DOHH2 (cell line): Measurements from ENCODE around the gene GPD1L.

ENCODE experiments used
- H3F3A ChIP-seq: fragments of 200-600 bp; sonication (generic), shearing (Covaris generic); 2 replicates; pipeline ENCODE4 v1.6.0; 2016; ENCODE audit warnings: antibody characterized with exemption, mild to moderate bottlenecking; ENCODE audit not compliant: control insufficient read depth, insufficient read depth
- H3K27ac ChIP-seq: fragments of 200-600 bp; sonication (generic); 2 replicates; pipeline ENCODE4 v1.5.1; 2014; ENCODE audit warnings: low read depth, mild to moderate bottlenecking, low read length, moderate library complexity
- H3K27me3 ChIP-seq: fragments of 200-600 bp; sonication (generic); 2 replicates; pipeline ENCODE4 v1.6.1; 2014; ENCODE audit warnings: mild to moderate bottlenecking, low read length, mixed read lengths; ENCODE audit not compliant: control insufficient read depth
- H3K36me3 ChIP-seq: fragments of 200-600 bp; sonication (generic); 2 replicates; pipeline ENCODE4 v1.6.1; 2014; ENCODE audit warnings: mild to moderate bottlenecking, low read length, moderate library complexity, mixed read lengths; ENCODE audit not compliant: control insufficient read depth
- H3K4me1 ChIP-seq: fragments of 200-600 bp; sonication (generic); 2 replicates; pipeline ENCODE4 v1.6.1; 2014; ENCODE audit warnings: mild to moderate bottlenecking, low read length, mixed read lengths; ENCODE audit not compliant: control insufficient read depth
- H3K4me2 ChIP-seq: fragments of 200-600 bp; sonication (generic); 2 replicates; pipeline ENCODE4 v1.6.0; 2014; ENCODE audit warnings: mild to moderate bottlenecking, low read length, moderate library complexity
- H3K4me3 ChIP-seq: fragments of 200-600 bp; sonication (generic); 2 replicates; pipeline ENCODE4 v1.5.1; 2014; ENCODE audit warnings: mild to moderate bottlenecking, low read length, mixed read lengths
- H3K79me2 ChIP-seq: fragments of 200-600 bp; sonication (generic); 2 replicates; pipeline ENCODE4 v1.6.1; 2014; ENCODE audit warnings: mild to moderate bottlenecking, low read length, mixed read lengths; ENCODE audit not compliant: control insufficient read depth
- H3K9me2 ChIP-seq: fragments of 200-600 bp; sonication (generic); replicated peaks from 2 replicates; pipeline ENCODE4 v1.6.1; 2014; ENCODE audit warnings: mild to moderate bottlenecking, low read length, mixed read lengths; ENCODE audit not compliant: control insufficient read depth
- H3K9me3 ChIP-seq: fragments of 200-600 bp; sonication (generic); 2 replicates; pipeline ENCODE4 v1.6.1; 2014; ENCODE audit warnings: antibody characterized with exemption, low read length, mixed read lengths; ENCODE audit not compliant: control insufficient read depth, insufficient read depth
- H4K20me1 ChIP-seq: fragments of 200-600 bp; sonication (generic); 2 replicates; pipeline ENCODE4 v1.6.0; 2014; ENCODE audit warnings: low read depth, mild to moderate bottlenecking, antibody characterized with exemption, low read length, moderate library complexity; ENCODE audit not compliant: control insufficient read depth, insufficient read depth
- CTCF ChIP-seq: fragments of 200-600 bp; sonication (generic); IDR thresholded peaks from one replicate; pipeline ENCODE4 v1.5.1; 2014; ENCODE audit warnings: antibody characterized with exemption, mild to moderate bottlenecking, low read depth, low read length; ENCODE audit not compliant: poor library complexity, severe bottlenecking
- EZH2phosphoT487 ChIP-seq: fragments of 200-600 bp; sonication (generic); IDR thresholded peaks from 2 replicates; pipeline ENCODE4 v1.6.1; 2017; ENCODE audit warnings: borderline replicate concordance, mild to moderate bottlenecking, antibody characterized with exemption, low read length, moderate library complexity, mixed read lengths

Gene GPD1L

GRCh38 chr3:32118215-32118614, 11.8 kb downstream of the GPD1L start:
- no peaks in the 10 kb centered on the region for H4K20me1 ChIP-seq
- TF ChIP-seq CTCF (no peak), EZH2phosphoT487 (no peak)

GRCh38 chr3:32120471-32120870, 14.1 kb downstream of the GPD1L start:
- Histone ChIP-seq H3K79me2 (peaks cover 40% of the 10 kb centered on the region), H3K4me2 (no peak overlapping the region), H3F3A (no peaks in the 10 kb centered on the region), H3K27me3 (no peaks in the 10 kb centered on the region), H3K9me2 (no peaks in the 10 kb centered on the region), H3K9me3 (no peaks in the 10 kb centered on the region; the same call in 1 of the 2 replicates), H4K20me1 (no peaks in the 10 kb centered on the region), H3K27ac (no peak overlapping the region), H3K36me3 (no peaks in the 10 kb centered on the region), H3K4me1 (no peaks in the 10 kb centered on the region), H3K4me3 (no peak overlapping the region)
- TF ChIP-seq CTCF = no peak
- TF ChIP-seq EZH2phosphoT487 = no peak

More at GRCh38 chr3:32118215-32118614, 11.8 kb downstream of the GPD1L start:
- H3K36me3 ChIP-seq = no peaks in the 10 kb centered on the region
- H3K27me3 ChIP-seq = no peaks in the 10 kb centered on the region
- H3K27ac ChIP-seq = no peak overlapping the region
- H3K4me1 ChIP-seq = no peaks in the 10 kb centered on the region
- peaks cover 3% of the 10 kb centered on the region; the same call in 1 of the 2 replicates for H3K9me3 ChIP-seq
- H3K9me2 ChIP-seq = no peaks in the 10 kb centered on the region
- no peak overlapping the region for H3K4me2 ChIP-seq
- H3K4me3 ChIP-seq = no peak overlapping the region
- no peaks in the 10 kb centered on the region for H3F3A ChIP-seq
- peaks cover 56% of the 10 kb centered on the region for H3K79me2 ChIP-seq

- H3K27me3 ChIP-seq = no peaks in the 10 kb centered on the region
- no peaks in the 10 kb centered on the region for H3K4me1 ChIP-seq
- H3K4me3 ChIP-seq = no peak overlapping the region
- H3F3A ChIP-seq = no peaks in the 10 kb centered on the region
- peaks cover 39% of the 10 kb centered on the region for H3K79me2 ChIP-seq
- H3K4me2 ChIP-seq = no peak overlapping the region
- H3K27ac ChIP-seq = no peak overlapping the region
- H3K9me2 ChIP-seq = no peaks in the 10 kb centered on the region
- no peaks in the 10 kb centered on the region for H3K9me3 ChIP-seq
- TF ChIP-seq CTCF (no peak), EZH2phosphoT487 (no peak)
- H4K20me1 ChIP-seq = no peaks in the 10 kb centered on the region
- H3K36me3 ChIP-seq = no peaks in the 10 kb centered on the region
Observed at GRCh38 chr3:32121137-32121536, 14.7 kb downstream of the GPD1L start.

GRCh38 chr3:32123620-32124019, 17.2 kb downstream of the GPD1L start:
- Histone ChIP-seq H3K27ac (no peak overlapping the region), H3K4me2 (no peak overlapping the region), H3K27me3 (no peaks in the 10 kb centered on the region), H3K4me1 (no peaks in the 10 kb centered on the region), H3K9me3 (no peaks in the 10 kb centered on the region), H3K4me3 (no peak overlapping the region), H3K9me2 (no peaks in the 10 kb centered on the region), H3K36me3 (no peaks in the 10 kb centered on the region), H3K79me2 (peaks cover 23% of the 10 kb centered on the region), H3F3A (no peaks in the 10 kb centered on the region), H4K20me1 (no peaks in the 10 kb centered on the region)
- no peak for TF ChIP-seq EZH2phosphoT487
